ENCODE results near the gene NUP214.

Gene NUP214

GRCh38 chr9:131161585-131161984 is 36.2 kb downstream of the NUP214 start:
- ChIA-PET CTCF (interaction anchor here (0.9 to 1.7 kb wide), 4 partner anchors 16 to 174 kb away, joined by 3 to 8 read pairs (median 6); no protein-coding TSS in a partner anchor), POLR2A (no interaction called here)
- peak; percentile 45; the same call in 1 of the 2 replicates for TF ChIP-seq SCRT1 (tag by site-specific recombination; IDR thresholded peaks at IDR 0.05; ENCODE audit: borderline replicate concordance)
- TF ChIP-seq SETDB1 (IDR thresholded peaks at IDR 0.05; ENCODE audit: insufficient read length, low read length), result no peak
- no peak for TF ChIP-seq ZNF514 (tag by site-specific recombination; IDR thresholded peaks at IDR 0.05)
- TF ChIP-seq ZNF350 (tag by site-specific recombination; IDR thresholded peaks at IDR 0.05), result no peak
- TF ChIP-seq ATF2 (tag by site-specific recombination; IDR thresholded peaks at IDR 0.05; ENCODE audit: low read depth), result peak; percentile 46
- no peak for TF ChIP-seq ZNF791 (tag by site-specific recombination; IDR thresholded peaks at IDR 0.05)
- no peak for TF ChIP-seq PRDM6 (tag by site-specific recombination; IDR thresholded peaks at IDR 0.05)
- peak; percentile 91 for TF ChIP-seq SCRT2 (tag by site-specific recombination; IDR thresholded peaks at IDR 0.05)
- Histone ChIP-seq H3K4me1 (ENCODE audit: control insufficient read depth, insufficient read depth, low read length) (no peaks in the 10 kb centered on the region), H3K9me3 (ENCODE audit: control insufficient read depth, insufficient read depth, low read depth, low read length) (no peaks in the 10 kb centered on the region), H3K4me3 (ENCODE audit: low read depth, low read length) (no peak overlapping the region), H3K36me3 (ENCODE audit: control insufficient read depth in 2 of 2, insufficient read depth in 1 of 2, low read length in 2 of 2) (peaks cover 0 to 63% of the 10 kb centered on the region in 2 experiments; a peak in 2 of 3 replicates), H3K27ac (ENCODE audit: extremely low read depth, low read depth, low read length) (no peak overlapping the region)

GRCh38 chr9:131162886-131163285 is 37.5 kb downstream of the NUP214 start:
- ChIA-PET CTCF (interaction anchor here (0.6 to 1.7 kb wide), 6 partner anchors 13 to 174 kb away, joined by 3 to 8 read pairs (median 4); no protein-coding TSS in a partner anchor), POLR2A (no interaction called here)
- Histone ChIP-seq H3K36me3 (ENCODE audit: control insufficient read depth in 2 of 2, insufficient read depth in 1 of 2, low read length in 2 of 2) (peaks cover 0 to 69% of the 10 kb centered on the region in 2 experiments; a peak in 2 of 3 replicates), H3K27ac (ENCODE audit: extremely low read depth, low read depth, low read length) (no peak overlapping the region), H3K9me3 (ENCODE audit: control insufficient read depth, insufficient read depth, low read depth, low read length) (no peaks in the 10 kb centered on the region), H3K4me1 (ENCODE audit: control insufficient read depth, insufficient read depth, low read length) (no peaks in the 10 kb centered on the region), H3K4me3 (ENCODE audit: low read depth, low read length) (no peak overlapping the region)
- TF ChIP-seq ZSCAN4 (tag by site-specific recombination; IDR thresholded peaks at IDR 0.05) (no peak), GLI4 (tag by site-specific recombination; IDR thresholded peaks at IDR 0.05) (no peak), ZNF324 (tag by site-specific recombination; IDR thresholded peaks at IDR 0.05) (no peak), ZNF2 (tag by site-specific recombination; IDR thresholded peaks at IDR 0.05) (no peak), ZNF18 (tag by site-specific recombination; IDR thresholded peaks at IDR 0.05) (no peak), TSHZ1 (tag by site-specific recombination; IDR thresholded peaks at IDR 0.05; ENCODE audit: borderline replicate concordance) (no peak), OSR2 (tag by site-specific recombination; IDR thresholded peaks at IDR 0.05) (no peak), ZNF214 (tag by site-specific recombination; IDR thresholded peaks at IDR 0.05; ENCODE audit: borderline replicate concordance) (no peak), ZNF48 (tag by site-specific recombination; IDR thresholded peaks at IDR 0.05) (no peak), ZNF138 (tag by site-specific recombination; IDR thresholded peaks at IDR 0.05; ENCODE audit: borderline replicate concordance) (no peak), ZNF645 (tag by site-specific recombination; IDR thresholded peaks at IDR 0.05) (no peak)
